Activated T-cell treated with anti-CD3 and anti-CD28 coated beads, Interleukin-2, amount 50 U/mL, for 72 hours (primary cell): ENCODE data around the gene ZFYVE1. TPM values are rescaled to one million over a fixed set of nuclear protein-coding genes. Genes with fewer than 3 reads are reported as not detected.

Source experiments
- ATAC-seq, 2 donors: fragments of 150-1000 bp; cut with Tn5 transposase; replicated peaks in 1 of 2; 2 replicates each; pipeline ENCODE4 v1.10.0; 2021; ENCODE audit warnings: moderate library complexity in 2 of 2, mild to moderate bottlenecking in 1 of 2
- DNase-seq, 2 donors: peaks; one replicate each; pipeline ENCODE4 v3.0.0; 2021 to 2022; ENCODE audit warnings: mixed read lengths in 1 of 2
- H3K27ac Mint-ChIP-seq: one replicate; pipeline ENCODE4 v1.8.0; 2022; ENCODE audit warnings: mild to moderate bottlenecking, moderate library complexity, mixed read lengths
- H3K27me3 Mint-ChIP-seq: one replicate; pipeline ENCODE4 v1.8.0; 2022; ENCODE audit warnings: low read depth, mixed read lengths
- H3K36me3 Mint-ChIP-seq, 2 donors: one replicate each; pipeline ENCODE4 v1.8.0; 2022; ENCODE audit warnings: mixed read lengths in 2 of 2, mild to moderate bottlenecking in 1 of 2; ENCODE audit not compliant: insufficient read depth in 2 of 2
- H3K4me1 Mint-ChIP-seq: one replicate; pipeline ENCODE4 v1.8.0; 2022; ENCODE audit warnings: low read depth, mixed read lengths
- H3K4me3 Mint-ChIP-seq, 2 donors: one replicate each; pipeline ENCODE4 v1.8.0; 2022; ENCODE audit warnings: mild to moderate bottlenecking in 2 of 2, mixed read lengths in 2 of 2, moderate library complexity in 2 of 2
- H3K9me3 Mint-ChIP-seq, 2 donors: one replicate each; pipeline ENCODE4 v1.8.0; 2022; ENCODE audit warnings: mixed read lengths in 2 of 2
- total RNA-seq, 2 donors: library from RNA; stranded (reverse); gene quantifications; one replicate each; pipeline ENCODE4 v1.2.3, GENCODE V29; 2022

The ZFYVE1 gene
- total RNA-seq, 2 donors from 2014 or later = 21.5 to 21.7 TPM

- Mint-ChIP-seq H3K4me3 (no peak overlapping the region), H3K27ac (no peak overlapping the region), H3K36me3 (no peaks in the 10 kb centered on the region), H3K9me3 (no peaks in the 10 kb centered on the region), H3K27me3 (peaks cover 26% of the 10 kb centered on the region), H3K4me1 (no peaks in the 10 kb centered on the region)
- no peak for DNase-seq
- ATAC-seq = no peak
Measured at GRCh38 chr14:72920008-72920407, 106.9 kb downstream of the ZFYVE1 start.

Other genes starting within 250 kb of the ZFYVE1 start
- under 1 TPM; 0.23 to 0.62 TPM for gene DPF3, start 133.0 kb downstream of the ZFYVE1 start, total RNA-seq
- 10 to 100 TPM; 15.1 to 16.6 TPM for gene DCAF4, start 100.6 kb downstream of the ZFYVE1 start, total RNA-seq
- gene RBM25, start 31.4 kb upstream of the ZFYVE1 start, total RNA-seq = 10 to 100 TPM; 91.8 to 92.3 TPM
- gene PSEN1, start 109.4 kb upstream of the ZFYVE1 start, total RNA-seq = 10 to 100 TPM; 40.1 to 42.2 TPM
- gene PAPLN, start 210.4 kb upstream of the ZFYVE1 start, total RNA-seq = 1 to 10 TPM in 1 of 2 donors, under 1 TPM in 1; 0.58 to 1.3 TPM